Panc1 (cell line): ENCODE data around the gene TSC1.

ENCODE experiments used
- CTCF ChIP-seq: fragments of 450-650 bp; IDR thresholded peaks from 2 replicates; pipeline ENCODE4 v1.5.1; 2017; ENCODE audit warnings: mild to moderate bottlenecking
- REST ChIP-seq, 2 experiments: IDR thresholded peaks; 2 replicates each; pipeline ENCODE4 v1.6.1; 2011 to 2012; ENCODE audit warnings: low read depth in 2 of 2, control low read depth in 1 of 2, low read length in 1 of 2, mild to moderate bottlenecking in 1 of 2, moderate library complexity in 1 of 2; ENCODE audit not compliant: insufficient read depth in 1 of 2
- TCF7L2 ChIP-seq: IDR thresholded peaks from 2 replicates; pipeline ENCODE4 v1.6.1; 2011; ENCODE audit warnings: mild to moderate bottlenecking, low read depth, low read length, inconsistent platforms

- TF ChIP-seq TCF7L2 (no peak), CTCF (no peak), REST (IDR thresholded peaks at IDR 0.05; ENCODE audit: insufficient read depth in 1 of 2, low read depth in 2 of 2, low read length in 1 of 2) (no peak)
Observed at GRCh38 chr9:132989014-132989310, 44.5 kb upstream of the TSC1 start.
